HG03135 (cell line): ENCODE data around the gene BMAL1.

Experiments
- ATAC-seq: cut with Tn5 transposase; IDR thresholded peaks from one replicate; pipeline ENCODE4 v1.9.1; 2021; ENCODE audit warnings: mild to moderate bottlenecking, moderate library complexity; ENCODE audit not compliant: unreplicated experiment

Gene BMAL1

GRCh38 chr11:13338427-13339069, 61.0 kb downstream of the BMAL1 start:
- no peak for ATAC-seq

- ATAC-seq: no peak
These were observed 61.9 kb downstream of the BMAL1 start for GRCh38 chr11:13339195-13340153.

GRCh38 chr11:13341026-13341425, 63.4 kb downstream of the BMAL1 start:
- no peak for ATAC-seq

GRCh38 chr11:13343067-13343466, 65.5 kb downstream of the BMAL1 start:
- ATAC-seq: peak; percentile 46

- peak; percentile 48 for ATAC-seq
These were observed 66.5 kb downstream of the BMAL1 start for GRCh38 chr11:13343931-13344717.

GRCh38 chr11:13344818-13345217, 67.2 kb downstream of the BMAL1 start:
- no peak for ATAC-seq

GRCh38 chr11:13346470-13346869, 68.9 kb downstream of the BMAL1 start:
- no peak for ATAC-seq

GRCh38 chr11:13347901-13348300, 70.3 kb downstream of the BMAL1 start:
- ATAC-seq: no peak

- no peak for ATAC-seq
These were observed 70.7 kb downstream of the BMAL1 start for GRCh38 chr11:13348305-13348704.

- no peak for ATAC-seq
These were observed 71.5 kb downstream of the BMAL1 start for GRCh38 chr11:13349046-13349445.

GRCh38 chr11:13349581-13349980, 72.0 kb downstream of the BMAL1 start:
- no peak for ATAC-seq

GRCh38 chr11:13352711-13353110, 75.1 kb downstream of the BMAL1 start:
- no peak for ATAC-seq

- no peak for ATAC-seq
These were observed 76.7 kb downstream of the BMAL1 start for GRCh38 chr11:13354335-13354734.

- ATAC-seq: no peak
These were observed 77.6 kb downstream of the BMAL1 start for GRCh38 chr11:13355191-13355590.

- no peak for ATAC-seq
These were observed 79.6 kb downstream of the BMAL1 start for GRCh38 chr11:13357232-13357631.

- ATAC-seq: no peak
These were observed 81.1 kb downstream of the BMAL1 start for GRCh38 chr11:13358596-13359270.

GRCh38 chr11:13362596-13363109, 85.1 kb downstream of the BMAL1 start:
- ATAC-seq: no peak

- ATAC-seq: no peak
These were observed 86.8 kb downstream of the BMAL1 start for GRCh38 chr11:13364388-13364787.

GRCh38 chr11:13366266-13367026, 88.9 kb downstream of the BMAL1 start:
- no peak for ATAC-seq

- no peak for ATAC-seq
These were observed 89.5 kb downstream of the BMAL1 start for GRCh38 chr11:13367115-13367514.
